SU-DHL-6 (cell line): ENCODE results near the gene KCNMB2.
"Not testable (repeated sequence)": the region's sequence is repeated elsewhere in the genome, so short reads cannot be mapped to it uniquely, and the experiment has no call there.

Source experiments
- H2AFZ ChIP-seq: fragments of 200-600 bp; sonication (generic); 2 replicates; pipeline ENCODE4 v1.6.1; 2014; ENCODE audit warnings: low read depth, mild to moderate bottlenecking, moderate library complexity, mixed read lengths, antibody characterized with exemption, low read length; ENCODE audit not compliant: severe bottlenecking
- H3F3A ChIP-seq: fragments of 200-600 bp; shearing (Covaris generic); 2 replicates; pipeline ENCODE4 v1.6.0; 2016; ENCODE audit warnings: antibody characterized with exemption, mild to moderate bottlenecking; ENCODE audit not compliant: insufficient read depth
- H3K27ac ChIP-seq: fragments of 200-600 bp; sonication (generic); 2 replicates; pipeline ENCODE4 v1.5.1; 2016; ENCODE audit warnings: low read depth, mild to moderate bottlenecking, low read length, moderate library complexity, mixed read lengths
- H3K27me3 ChIP-seq: fragments of 200-600 bp; sonication (generic), shearing (Covaris generic); 2 replicates; pipeline ENCODE4 v1.6.0; 2014; ENCODE audit warnings: mild to moderate bottlenecking, low read length
- H3K36me3 ChIP-seq: fragments of 200-600 bp; sonication (generic); 2 replicates; pipeline ENCODE4 v1.6.1; 2014; ENCODE audit warnings: mild to moderate bottlenecking, low read length, mixed read lengths
- H3K4me2 ChIP-seq: fragments of 300-600, 200-600 bp; shearing (Covaris generic), sonication (generic); 2 replicates; pipeline ENCODE4 v1.6.0; 2014; ENCODE audit warnings: low read length, low read depth, mild to moderate bottlenecking; ENCODE audit not compliant: poor library complexity, severe bottlenecking
- H3K4me3 ChIP-seq: fragments of 200-600 bp; sonication (generic); 2 replicates; pipeline ENCODE4 v1.5.1; 2014; ENCODE audit warnings: antibody characterized with exemption, low read length, mild to moderate bottlenecking, mixed read lengths; ENCODE audit not compliant: insufficient read depth, poor library complexity, severe bottlenecking
- H3K79me2 ChIP-seq: fragments of 200-600 bp; sonication (generic); 2 replicates; pipeline ENCODE4 v1.6.1; 2014; ENCODE audit warnings: mild to moderate bottlenecking, low read length, moderate library complexity; ENCODE audit not compliant: insufficient read depth
- H3K9ac ChIP-seq: fragments of 200-600 bp; sonication (generic); 2 replicates; pipeline ENCODE4 v1.7.0; 2014; ENCODE audit warnings: mild to moderate bottlenecking, low read length
- H3K9me2 ChIP-seq: fragments of 200-600 bp; sonication (generic); replicated peaks from 2 replicates; pipeline ENCODE4 v1.6.1; 2014; ENCODE audit warnings: low read length; ENCODE audit not compliant: insufficient read depth
- H3K9me3 ChIP-seq: fragments of 200-600 bp; sonication (generic); 2 replicates; pipeline ENCODE4 v1.6.1; 2014; ENCODE audit warnings: low read length, mixed read lengths; ENCODE audit not compliant: insufficient read depth
- H4K20me1 ChIP-seq: fragments of 200-600 bp; sonication (generic); 2 replicates; pipeline ENCODE4 v1.6.1; 2014; ENCODE audit warnings: low read depth, mild to moderate bottlenecking, antibody characterized with exemption, low read length, moderate library complexity, mixed read lengths
- EZH2phosphoT487 ChIP-seq: fragments of 200-600 bp; sonication (generic), shearing (Covaris generic); conservative IDR thresholded peaks from 2 replicates; pipeline ENCODE4 v1.6.1; 2018; ENCODE audit warnings: mild to moderate bottlenecking, antibody characterized with exemption, low read length, moderate library complexity, mixed read lengths
- TF ChIP-seq, protein P1 (sequence below): fragments of 200-600 bp; sonication (generic); IDR thresholded peaks from one replicate; pipeline ENCODE4 v1.5.1; 2017; ENCODE audit warnings: antibody characterized with exemption, mild to moderate bottlenecking, low read length, moderate library complexity; ENCODE audit not compliant: insufficient read depth, poor library complexity, severe bottlenecking

The KCNMB2 gene

DNA sequence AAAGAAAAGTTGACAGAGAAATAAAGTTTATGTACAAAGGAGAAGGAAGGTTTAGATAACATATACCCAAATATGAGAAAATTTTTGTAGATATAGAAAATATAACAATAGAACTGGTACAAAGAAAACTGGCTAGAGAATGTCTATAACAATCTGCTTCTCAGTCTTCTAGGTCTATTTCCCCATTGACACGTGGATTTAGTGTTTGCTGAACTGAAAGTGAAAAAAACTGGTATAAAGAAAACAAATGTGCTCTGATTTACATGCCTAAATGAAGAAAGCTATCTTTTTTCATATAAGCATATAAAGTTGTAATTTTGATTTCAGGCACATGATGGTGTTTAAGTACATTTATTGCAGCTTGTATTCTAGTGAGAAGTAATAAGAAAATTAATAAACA, 9.8 kb downstream of the KCNMB2 start:
- Histone ChIP-seq H3K27me3 (no peaks in the 10 kb centered on the region), H3K27ac (peak overlapping the region; percentile 73), H3K4me3 (peak overlapping the region; percentile 39), H3K36me3 (no peaks in the 10 kb centered on the region), H3F3A (peaks cover 11% of the 10 kb centered on the region; the same call in 1 of the 2 replicates), H3K4me2 (peak overlapping the region; percentile 73), H3K79me2 (no peaks in the 10 kb centered on the region), H3K9me2 (no peaks in the 10 kb centered on the region), H4K20me1 (no peaks in the 10 kb centered on the region), H3K9me3 (no peaks in the 10 kb centered on the region), H2AFZ (peak overlapping the region; percentile 79), H3K9ac (peak overlapping the region; percentile 49)
- TF ChIP-seq, protein P1, sequence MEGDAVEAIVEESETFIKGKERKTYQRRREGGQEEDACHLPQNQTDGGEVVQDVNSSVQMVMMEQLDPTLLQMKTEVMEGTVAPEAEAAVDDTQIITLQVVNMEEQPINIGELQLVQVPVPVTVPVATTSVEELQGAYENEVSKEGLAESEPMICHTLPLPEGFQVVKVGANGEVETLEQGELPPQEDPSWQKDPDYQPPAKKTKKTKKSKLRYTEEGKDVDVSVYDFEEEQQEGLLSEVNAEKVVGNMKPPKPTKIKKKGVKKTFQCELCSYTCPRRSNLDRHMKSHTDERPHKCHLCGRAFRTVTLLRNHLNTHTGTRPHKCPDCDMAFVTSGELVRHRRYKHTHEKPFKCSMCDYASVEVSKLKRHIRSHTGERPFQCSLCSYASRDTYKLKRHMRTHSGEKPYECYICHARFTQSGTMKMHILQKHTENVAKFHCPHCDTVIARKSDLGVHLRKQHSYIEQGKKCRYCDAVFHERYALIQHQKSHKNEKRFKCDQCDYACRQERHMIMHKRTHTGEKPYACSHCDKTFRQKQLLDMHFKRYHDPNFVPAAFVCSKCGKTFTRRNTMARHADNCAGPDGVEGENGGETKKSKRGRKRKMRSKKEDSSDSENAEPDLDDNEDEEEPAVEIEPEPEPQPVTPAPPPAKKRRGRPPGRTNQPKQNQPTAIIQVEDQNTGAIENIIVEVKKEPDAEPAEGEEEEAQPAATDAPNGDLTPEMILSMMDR: no peak
- TF ChIP-seq EZH2phosphoT487: no peak

DNA sequence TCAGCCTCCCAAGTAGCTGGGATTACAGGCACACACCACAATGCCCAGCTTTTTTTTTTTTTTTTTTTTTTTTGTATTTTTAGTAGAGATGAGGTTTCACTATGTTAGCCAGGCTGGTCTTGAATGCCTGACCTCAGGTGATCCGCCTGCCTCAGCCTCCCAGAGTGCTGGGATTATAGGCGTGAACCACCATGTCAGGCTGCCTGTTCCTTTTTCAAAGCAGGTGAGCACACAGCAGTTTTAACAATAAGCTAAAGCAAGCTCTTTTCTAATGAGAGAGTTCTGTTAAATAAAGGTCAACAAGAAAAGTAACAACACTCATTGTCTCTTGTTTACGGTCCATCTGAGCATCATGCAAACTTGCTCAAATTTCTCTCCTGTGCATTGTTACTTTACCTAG, 13.2 kb downstream of the KCNMB2 start:
- not testable (repeated sequence) for H3K36me3 ChIP-seq, H3K9me3 ChIP-seq, H3F3A ChIP-seq, H3K9me2 ChIP-seq, H3K9ac ChIP-seq, H3K4me2 ChIP-seq, H3K4me3 ChIP-seq, H2AFZ ChIP-seq, H3K27ac ChIP-seq, H3K27me3 ChIP-seq, H4K20me1 ChIP-seq, H3K79me2 ChIP-seq

DNA sequence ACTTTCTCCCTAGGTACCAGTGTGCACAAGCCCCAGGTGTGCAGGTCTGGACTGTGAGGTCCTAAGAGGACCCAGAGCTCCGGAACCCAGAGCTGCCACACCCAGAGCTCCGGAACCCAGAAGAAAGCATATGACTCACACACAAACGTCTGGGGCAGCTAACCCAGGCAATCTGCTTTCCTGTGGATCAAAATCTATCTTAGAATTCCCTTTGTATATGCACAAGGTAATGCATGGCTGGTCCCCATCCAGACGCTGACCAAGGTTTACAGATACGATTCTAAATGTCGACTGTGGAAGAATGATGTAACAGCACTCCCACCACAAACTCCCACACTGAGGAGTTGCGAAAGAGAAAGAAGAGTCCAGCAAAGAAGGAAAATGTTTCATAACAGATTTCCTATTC, 15.7 kb downstream of the KCNMB2 start:
- no peak overlapping the region for H3K4me3 ChIP-seq
- H2AFZ ChIP-seq: no peak overlapping the region

DNA sequence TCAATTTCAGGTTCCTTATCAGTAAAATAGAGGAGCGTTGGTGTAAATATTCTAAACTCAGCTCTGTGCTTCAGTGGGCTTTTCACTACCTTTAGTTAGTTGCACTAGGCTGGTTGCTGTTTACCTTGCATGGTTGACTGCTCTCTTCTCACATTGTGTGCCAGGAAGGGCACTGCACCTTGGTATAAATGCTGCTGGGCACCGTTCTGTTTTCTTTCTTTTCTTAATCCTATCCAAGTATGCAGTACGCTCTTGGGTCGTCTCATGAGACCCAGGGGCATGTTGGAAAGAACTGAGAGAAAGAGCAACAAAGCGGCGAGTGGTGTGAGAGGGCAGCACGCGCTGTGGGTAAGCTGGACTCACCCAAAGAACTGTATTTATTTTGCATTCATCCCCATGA, 22.4 kb downstream of the KCNMB2 start:
- Histone ChIP-seq H3K27me3 (no peaks in the 10 kb centered on the region), H3K36me3 (peaks cover 36% of the 10 kb centered on the region), H3K4me3 (peak overlapping the region; percentile 94), H3K9me2 (no peaks in the 10 kb centered on the region), H3K79me2 (peaks cover 51% of the 10 kb centered on the region), H3K4me2 (peak overlapping the region; percentile 94), H3K9me3 (no peaks in the 10 kb centered on the region), H3F3A (peaks cover 29% of the 10 kb centered on the region; the same call in 1 of the 2 replicates), H3K9ac (peak overlapping the region; percentile 84), H3K27ac (peak overlapping the region; percentile 87), H4K20me1 (no peaks in the 10 kb centered on the region), H2AFZ (no peak overlapping the region)
- no peak for TF ChIP-seq EZH2phosphoT487
- TF ChIP-seq, protein P1: no peak

More for the DNA sequence above, 15.7 kb downstream of the KCNMB2 start:
- Histone ChIP-seq H3K9me3 (no peaks in the 10 kb centered on the region), H3K27ac (no peak overlapping the region), H3F3A (no peaks in the 10 kb centered on the region), H3K9me2 (no peaks in the 10 kb centered on the region), H4K20me1 (no peaks in the 10 kb centered on the region), H3K9ac (no peak overlapping the region), H3K79me2 (no peaks in the 10 kb centered on the region), H3K36me3 (no peaks in the 10 kb centered on the region), H3K4me2 (no peak overlapping the region), H3K27me3 (no peaks in the 10 kb centered on the region)
- TF ChIP-seq EZH2phosphoT487: no peak
- TF ChIP-seq, protein P1: no peak
